Neural progenitor cell (in vitro differentiated cells): ENCODE results near the gene MASTL. TPM values are rescaled to one million over a fixed set of nuclear protein-coding genes. Genes with fewer than 3 reads are reported as not detected.

ENCODE experiments used
- DNase-seq: peaks from one replicate; pipeline ENCODE4 v3.0.0-alpha.2; 2016; ENCODE audit warnings: low spot score
- H2AFZ ChIP-seq: fragments of 200-600 bp; sonication (generic); replicated peaks from 2 replicates; pipeline ENCODE4 v1.6.1; 2016; ENCODE audit warnings: antibody characterized with exemption
- H3F3A ChIP-seq: fragments of 200-600 bp; sonication (generic); 2 replicates; pipeline ENCODE4 v1.6.1; 2016; ENCODE audit warnings: antibody characterized with exemption, low read depth
- H3K27ac ChIP-seq: fragments of 200-600 bp; sonication (generic); 2 replicates; pipeline ENCODE4 v1.5.1; 2016; ENCODE audit warnings: mild to moderate bottlenecking
- H3K27me3 ChIP-seq: fragments of 200-600 bp; sonication (generic); 2 replicates; pipeline ENCODE4 v1.6.1; 2016; ENCODE audit warnings: mild to moderate bottlenecking, moderate library complexity
- H3K36me3 ChIP-seq: fragments of 200-600 bp; sonication (generic); 2 replicates; pipeline ENCODE4 v1.5.1; 2016
- H3K4me1 ChIP-seq: fragments of 200-600 bp; sonication (generic); 2 replicates; pipeline ENCODE4 v1.6.1; 2016; ENCODE audit warnings: mixed run types
- H3K4me2 ChIP-seq: fragments of 200-600 bp; sonication (generic); 2 replicates; pipeline ENCODE4 v1.6.1; 2016
- H3K4me3 ChIP-seq: fragments of 200-600 bp; sonication (generic); 2 replicates; pipeline ENCODE4 v1.5.1; 2016
- H3K79me2 ChIP-seq: fragments of 200-600 bp; sonication (generic); 2 replicates; pipeline ENCODE4 v1.6.1; 2016; ENCODE audit warnings: low read depth
- H3K9ac ChIP-seq: fragments of 200-600 bp; sonication (generic); 2 replicates; pipeline ENCODE4 v1.6.1; 2016
- H3K9me3 ChIP-seq: fragments of 200-600 bp; sonication (generic); 2 replicates; pipeline ENCODE4 v1.5.1; 2016; ENCODE audit warnings: low read depth
- H4K20me1 ChIP-seq: fragments of 200-600 bp; sonication (generic); 2 replicates; pipeline ENCODE4 v1.6.1; 2016; ENCODE audit warnings: low read depth
- H3K27ac Mint-ChIP-seq: 3 replicates; pipeline ENCODE4 v1.8.0; 2021; ENCODE audit warnings: mixed read lengths
- H3K27me3 Mint-ChIP-seq: 2 replicates; pipeline ENCODE4 v1.8.0; 2022; ENCODE audit warnings: low read depth, mild to moderate bottlenecking, inconsistent platforms, moderate library complexity, mixed read lengths; ENCODE audit not compliant: insufficient read depth
- H3K36me3 Mint-ChIP-seq: 3 replicates; pipeline ENCODE4 v1.8.0; 2021; ENCODE audit warnings: mixed read lengths
- H3K4me1 Mint-ChIP-seq: 3 replicates; pipeline ENCODE4 v1.8.0; 2021; ENCODE audit warnings: mixed read lengths
- H3K4me3 Mint-ChIP-seq: 3 replicates; pipeline ENCODE4 v1.8.0; 2021; ENCODE audit warnings: mild to moderate bottlenecking, moderate library complexity, mixed read lengths
- H3K9me3 Mint-ChIP-seq: 3 replicates; pipeline ENCODE4 v1.8.0; 2020; ENCODE audit warnings: mixed read lengths
- CTCF ChIP-seq: fragments of 200-600 bp; sonication (generic); IDR thresholded peaks from 2 replicates; pipeline ENCODE4 v1.5.1; 2017; ENCODE audit warnings: antibody characterized with exemption, mild to moderate bottlenecking
- EZH2 ChIP-seq: fragments of 200-600 bp; sonication (generic); IDR thresholded peaks from 2 replicates; pipeline ENCODE4 v1.6.1; 2017; ENCODE audit warnings: antibody characterized with exemption, mild to moderate bottlenecking, moderate library complexity
- EZH2phosphoT487 ChIP-seq: fragments of 200-600 bp; sonication (generic); IDR thresholded peaks from 2 replicates; pipeline ENCODE4 v1.6.1; 2017; ENCODE audit warnings: antibody characterized with exemption
- total RNA-seq: library from RNA; depleted of rRNA; stranded (reverse); fragments of >200 nt; gene quantifications from 2 replicates; pipeline ENCODE4 v1.2.3, GENCODE V29; 2015; ENCODE audit warnings: low replicate concordance

The MASTL gene
- total RNA-seq, 1 donor from 2014 or later: 84.3 TPM

- no peaks in the 10 kb centered on the region for H3K9me3 ChIP-seq
- Mint-ChIP-seq H3K4me1 (no peaks in the 10 kb centered on the region), H3K27me3 (no peaks in the 10 kb centered on the region), H3K4me3 (no peak overlapping the region), H3K27ac (no peak overlapping the region), H3K9me3 (no peaks in the 10 kb centered on the region), H3K36me3 (peaks cover 23% of the 10 kb centered on the region)
- no peaks in the 10 kb centered on the region for H3K27me3 ChIP-seq
- H3K4me1 ChIP-seq: no peaks in the 10 kb centered on the region
- H3K79me2 ChIP-seq: no peaks in the 10 kb centered on the region
- TF ChIP-seq CTCF (no peak), EZH2phosphoT487 (no peak), EZH2 (no peak)
- no peaks in the 10 kb centered on the region for H4K20me1 ChIP-seq
- no peak overlapping the region for H3K9ac ChIP-seq
- H3F3A ChIP-seq: no peaks in the 10 kb centered on the region
- H3K27ac ChIP-seq: no peak overlapping the region
- H3K4me3 ChIP-seq: no peak overlapping the region
- no peaks in the 10 kb centered on the region for H3K36me3 ChIP-seq
- no peak overlapping the region for H3K4me2 ChIP-seq
- no peak overlapping the region for H2AFZ ChIP-seq
- DNase-seq: no peak
Measured at GRCh38 chr10:27207350-27207749, 52.2 kb downstream of the MASTL start.

DNA sequence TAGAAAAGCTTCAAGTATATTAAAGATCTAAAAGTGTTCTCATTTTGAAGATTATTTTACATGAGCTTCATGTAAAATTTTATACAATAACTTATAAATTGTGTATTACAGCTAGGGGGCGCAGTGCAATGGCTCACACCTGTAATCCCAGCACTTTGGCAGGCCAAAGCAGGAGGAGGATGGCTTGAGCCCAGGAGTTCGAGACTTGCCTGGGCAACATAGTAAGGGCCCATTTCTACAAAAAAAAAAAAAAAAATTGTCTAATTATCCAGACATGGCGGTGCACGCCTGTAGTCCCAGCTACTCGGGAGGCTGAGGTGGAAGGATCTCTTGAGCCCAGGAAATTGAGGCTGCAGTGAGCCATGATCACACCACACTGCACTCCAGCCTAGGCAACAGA, 68.8 kb downstream of the MASTL start:
- H3K9me3 ChIP-seq: no peaks in the 10 kb centered on the region
- peaks cover 9% of the 10 kb centered on the region for H3K36me3 Mint-ChIP-seq
- TF ChIP-seq EZH2phosphoT487 (no peak), CTCF (peak; percentile 71)
- H4K20me1 ChIP-seq: no peaks in the 10 kb centered on the region
- H3K27me3 ChIP-seq: no peaks in the 10 kb centered on the region
- no peaks in the 10 kb centered on the region for H3K27me3 Mint-ChIP-seq
- no peak overlapping the region for H3K4me2 ChIP-seq
- H3K79me2 ChIP-seq: no peaks in the 10 kb centered on the region
- H3K4me1 ChIP-seq: no peaks in the 10 kb centered on the region
- no peak overlapping the region for H2AFZ ChIP-seq
- H3K36me3 ChIP-seq: peaks cover 4% of the 10 kb centered on the region
- H3K4me1 Mint-ChIP-seq: no peaks in the 10 kb centered on the region
- H3K9me3 Mint-ChIP-seq: no peaks in the 10 kb centered on the region
- no peak overlapping the region for H3K27ac Mint-ChIP-seq
- no peak overlapping the region for H3K4me3 ChIP-seq
- no peak overlapping the region for H3K27ac ChIP-seq
- no peak overlapping the region for H3K4me3 Mint-ChIP-seq
- no peak overlapping the region for H3K9ac ChIP-seq
- H3F3A ChIP-seq: no peaks in the 10 kb centered on the region
- peak; percentile 38 for DNase-seq

- H3F3A ChIP-seq: no peaks in the 10 kb centered on the region
- no peaks in the 10 kb centered on the region for H3K27me3 ChIP-seq
- Mint-ChIP-seq H3K27me3 (no peaks in the 10 kb centered on the region), H3K4me3 (no peak overlapping the region), H3K4me1 (no peaks in the 10 kb centered on the region), H3K36me3 (peaks cover 4% of the 10 kb centered on the region), H3K27ac (no peak overlapping the region), H3K9me3 (no peaks in the 10 kb centered on the region)
- no peak overlapping the region for H3K4me3 ChIP-seq
- H4K20me1 ChIP-seq: no peaks in the 10 kb centered on the region
- TF ChIP-seq EZH2: no peak
- no peak for TF ChIP-seq EZH2phosphoT487
- no peak for TF ChIP-seq CTCF
- no peak overlapping the region for H3K9ac ChIP-seq
- H3K4me1 ChIP-seq: no peaks in the 10 kb centered on the region
- H3K4me2 ChIP-seq: no peak overlapping the region
- no peaks in the 10 kb centered on the region for H3K9me3 ChIP-seq
- H3K79me2 ChIP-seq: no peaks in the 10 kb centered on the region
- no peak for DNase-seq
- H2AFZ ChIP-seq: no peak overlapping the region
- no peaks in the 10 kb centered on the region for H3K36me3 ChIP-seq
- no peak overlapping the region for H3K27ac ChIP-seq
Measured at GRCh38 chr10:27225011-27225590, 69.9 kb downstream of the MASTL start.
